Smooth muscle cell (in vitro differentiated cells): ENCODE measurements around the gene LRRC42. TPM values are rescaled to one million over a fixed set of nuclear protein-coding genes. Genes with fewer than 3 reads are reported as not detected.
A peak's percentile ranks its signal among the peaks of the same experiment; 100 is the strongest.

Experiments
- DNase-seq: peaks from one replicate; lab custom pipeline; 2025; ENCODE audit not compliant: unreplicated experiment; lab: John Stamatoyannopoulos, UW
- H2AFZ ChIP-seq: fragments of 200-600 bp; sonication (generic); 2 replicates; pipeline ENCODE4 v1.6.0; 2016; ENCODE audit warnings: antibody characterized with exemption, low read depth, mild to moderate bottlenecking
- H3F3A ChIP-seq: fragments of 200-600 bp; sonication (generic); 2 replicates; pipeline ENCODE4 v1.6.0; 2017; ENCODE audit warnings: antibody characterized with exemption, low read depth
- H3K27ac ChIP-seq: fragments of 200-600 bp; sonication (generic); 2 replicates; pipeline ENCODE4 v1.5.1; 2016; ENCODE audit warnings: low read depth, mild to moderate bottlenecking
- H3K27me3 ChIP-seq: fragments of 200-600 bp; sonication (generic); 2 replicates; pipeline ENCODE4 v1.6.1; 2016; ENCODE audit warnings: low read depth, mild to moderate bottlenecking
- H3K36me3 ChIP-seq: fragments of 200-600 bp; sonication (generic); 2 replicates; pipeline ENCODE4 v1.5.1; 2016; ENCODE audit warnings: low read depth
- H3K4me1 ChIP-seq: fragments of 200-600 bp; sonication (generic); 2 replicates; pipeline ENCODE4 v1.5.1; 2016; ENCODE audit warnings: low read depth
- H3K4me2 ChIP-seq: fragments of 200-600 bp; sonication (generic); 2 replicates; pipeline ENCODE4 v1.6.0; 2016; ENCODE audit warnings: mild to moderate bottlenecking
- H3K4me3 ChIP-seq: fragments of 200-600 bp; sonication (generic); 2 replicates; pipeline ENCODE4 v1.5.1; 2016; ENCODE audit warnings: mild to moderate bottlenecking
- H3K79me2 ChIP-seq: fragments of 200-600 bp; sonication (generic); 2 replicates; pipeline ENCODE4 v1.6.0; 2016; ENCODE audit warnings: low read depth, mild to moderate bottlenecking
- H3K9ac ChIP-seq: fragments of 200-600 bp; sonication (generic); 2 replicates; pipeline ENCODE4 v1.6.0; 2016; ENCODE audit warnings: low read depth
- H3K9me3 ChIP-seq: fragments of 200-600 bp; sonication (generic); replicated peaks from 2 replicates; pipeline ENCODE4 v1.5.1; 2016; ENCODE audit warnings: low read depth
- H4K20me1 ChIP-seq: fragments of 200-600 bp; sonication (generic); 2 replicates; pipeline ENCODE4 v1.6.0; 2016; ENCODE audit warnings: low read depth
- WGBS: methylation state at CpG from one replicate; pipeline ENCODE4 v1.1.7; 2016; ENCODE audit warnings: low lambda C conversion rate; 5-methylcytosine and 5-hydroxymethylcytosine counted together
- polyA plus RNA-seq: library from polyadenylated mRNA; unstranded; fragments of >200 nt; fragmentation: Nextera tagmentation; extraction: Ambion mirVana; gene quantifications from 2 replicates; pipeline ENCODE4 v1.2.1, GENCODE V29; 2016
- total RNA-seq: library from RNA; depleted of rRNA; stranded (reverse); fragments of >200 nt; gene quantifications from 2 replicates; pipeline ENCODE4 v1.2.3, GENCODE V29; 2014
- TF ChIP-seq, protein P1 (sequence below): fragments of 200-600 bp; sonication (generic); IDR thresholded peaks from 2 replicates; pipeline ENCODE4 v1.5.1; 2017; ENCODE audit warnings: borderline replicate concordance, mild to moderate bottlenecking, antibody characterized with exemption; ENCODE audit not compliant: insufficient read depth, poor library complexity, severe bottlenecking

Gene LRRC42
- total and polyA plus RNA-seq, 2 experiments from 2014 or later, result 36.5 to 37.0 TPM

DNA sequence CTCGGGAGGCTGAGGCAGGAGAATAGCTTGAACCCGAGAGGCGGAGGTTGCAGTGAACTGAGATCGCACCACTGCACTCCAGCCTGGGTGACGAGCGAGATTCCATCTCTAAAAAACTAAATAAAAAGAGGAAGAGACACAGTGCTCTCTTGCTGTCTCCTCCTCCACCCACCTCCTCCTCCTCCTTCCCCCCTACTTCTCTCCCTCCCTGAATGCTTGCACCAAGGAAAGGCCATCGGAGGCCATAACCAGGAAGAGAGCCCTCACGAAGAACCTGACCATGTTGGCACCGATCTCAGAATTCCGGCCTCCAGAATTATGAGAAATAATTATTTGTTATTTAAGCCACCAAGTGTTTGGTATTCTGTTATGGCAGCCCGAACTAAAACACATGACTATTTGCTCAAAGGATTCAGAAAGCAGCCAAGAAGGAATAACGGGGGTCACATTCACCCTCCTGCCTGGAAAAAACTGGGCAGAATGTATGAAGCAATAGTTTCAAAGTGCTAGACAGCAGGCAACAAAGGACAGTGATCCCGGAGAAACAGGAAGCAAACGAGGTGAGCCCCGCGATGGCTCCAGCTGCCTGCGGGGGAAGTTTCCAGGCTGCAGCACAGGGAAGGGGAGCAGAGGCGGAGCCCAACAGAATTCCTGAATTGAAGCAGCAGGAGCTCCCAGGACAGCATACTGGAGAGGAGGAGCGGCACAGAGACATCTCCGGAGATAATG is 36.0 kb downstream of the LRRC42 start:
- no peak for DNase-seq
- H2AFZ ChIP-seq, result peak overlapping the region; percentile 94
- H3K4me1 ChIP-seq, result peaks cover 14% of the 10 kb centered on the region
- H4K20me1 ChIP-seq, result no peaks in the 10 kb centered on the region
- H3K27ac ChIP-seq, result no peak overlapping the region
- WGBS, result 49% methylated on average over 20 of the region's 20 CpGs
- H3K9me3 ChIP-seq, result no peaks in the 10 kb centered on the region
- H3K27me3 ChIP-seq, result no peaks in the 10 kb centered on the region
- peak overlapping the region; percentile 88 for H3K4me2 ChIP-seq
- H3K4me3 ChIP-seq, result peak overlapping the region; percentile 48
- no peaks in the 10 kb centered on the region for H3F3A ChIP-seq
- no peaks in the 10 kb centered on the region for H3K79me2 ChIP-seq
- no peaks in the 10 kb centered on the region for H3K36me3 ChIP-seq
- TF ChIP-seq, protein P1, sequence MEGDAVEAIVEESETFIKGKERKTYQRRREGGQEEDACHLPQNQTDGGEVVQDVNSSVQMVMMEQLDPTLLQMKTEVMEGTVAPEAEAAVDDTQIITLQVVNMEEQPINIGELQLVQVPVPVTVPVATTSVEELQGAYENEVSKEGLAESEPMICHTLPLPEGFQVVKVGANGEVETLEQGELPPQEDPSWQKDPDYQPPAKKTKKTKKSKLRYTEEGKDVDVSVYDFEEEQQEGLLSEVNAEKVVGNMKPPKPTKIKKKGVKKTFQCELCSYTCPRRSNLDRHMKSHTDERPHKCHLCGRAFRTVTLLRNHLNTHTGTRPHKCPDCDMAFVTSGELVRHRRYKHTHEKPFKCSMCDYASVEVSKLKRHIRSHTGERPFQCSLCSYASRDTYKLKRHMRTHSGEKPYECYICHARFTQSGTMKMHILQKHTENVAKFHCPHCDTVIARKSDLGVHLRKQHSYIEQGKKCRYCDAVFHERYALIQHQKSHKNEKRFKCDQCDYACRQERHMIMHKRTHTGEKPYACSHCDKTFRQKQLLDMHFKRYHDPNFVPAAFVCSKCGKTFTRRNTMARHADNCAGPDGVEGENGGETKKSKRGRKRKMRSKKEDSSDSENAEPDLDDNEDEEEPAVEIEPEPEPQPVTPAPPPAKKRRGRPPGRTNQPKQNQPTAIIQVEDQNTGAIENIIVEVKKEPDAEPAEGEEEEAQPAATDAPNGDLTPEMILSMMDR, result no peak
- peak overlapping the region; percentile 23 for H3K9ac ChIP-seq

DNA sequence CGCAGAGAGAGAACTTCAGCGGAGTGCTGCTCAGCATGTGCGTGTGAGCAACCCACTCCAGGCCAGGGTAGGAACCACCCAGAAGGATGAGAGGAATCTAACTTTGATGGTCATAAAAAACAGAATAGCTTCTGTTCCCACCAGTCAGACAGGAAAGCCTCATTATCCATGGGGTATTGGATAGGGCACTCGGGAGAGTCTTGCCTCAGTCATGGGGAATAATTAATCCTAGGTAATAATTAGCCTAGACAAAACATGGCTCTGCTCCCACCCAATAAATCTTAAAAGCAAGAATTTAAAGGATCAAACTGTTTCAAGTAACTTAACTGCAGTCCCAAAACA is 36.6 kb downstream of the LRRC42 start:
- H3K36me3 ChIP-seq, result no peaks in the 10 kb centered on the region
- peak overlapping the region; percentile 88 for H3K4me2 ChIP-seq
- H3K9me3 ChIP-seq, result no peaks in the 10 kb centered on the region
- no peaks in the 10 kb centered on the region for H4K20me1 ChIP-seq
- peaks cover 14% of the 10 kb centered on the region for H3K4me1 ChIP-seq
- no peaks in the 10 kb centered on the region for H3K79me2 ChIP-seq
- no peak for DNase-seq
- TF ChIP-seq, protein P1, result no peak
- H3F3A ChIP-seq, result no peaks in the 10 kb centered on the region
- 6% methylated on average over 4 of the region's 4 CpGs for WGBS
- peak overlapping the region; percentile 48 for H3K4me3 ChIP-seq
- H3K9ac ChIP-seq, result no peak overlapping the region
- no peaks in the 10 kb centered on the region for H3K27me3 ChIP-seq
- H3K27ac ChIP-seq, result no peak overlapping the region
- H2AFZ ChIP-seq, result peak overlapping the region; percentile 94

DNA sequence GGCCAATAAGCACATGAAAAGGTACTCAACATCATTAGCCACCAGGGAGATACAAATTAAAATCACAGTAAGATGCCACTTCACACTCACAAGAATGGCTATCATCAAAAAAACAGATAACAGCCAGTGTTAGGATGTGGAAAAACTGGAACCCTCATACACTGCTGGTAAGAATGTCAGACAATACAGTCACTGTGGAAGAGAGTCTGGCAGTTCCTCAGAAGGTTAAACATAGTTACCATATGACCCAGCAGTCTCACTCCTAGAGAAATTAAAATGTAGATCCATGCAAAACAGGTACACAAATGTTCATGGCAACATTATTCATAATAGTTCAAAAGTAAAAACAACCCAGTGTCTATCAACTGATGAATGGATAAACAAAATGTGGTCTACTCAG is 38.6 kb downstream of the LRRC42 start:
- Histone ChIP-seq H3K27ac (no peak overlapping the region), H3K27me3 (no peaks in the 10 kb centered on the region), H3K9ac (no peak overlapping the region), H3K4me2 (no peak overlapping the region), H3K9me3 (no peaks in the 10 kb centered on the region), H4K20me1 (no peaks in the 10 kb centered on the region), H3K4me1 (peaks cover 14% of the 10 kb centered on the region), H2AFZ (no peak overlapping the region), H3K36me3 (no peaks in the 10 kb centered on the region), H3F3A (no peaks in the 10 kb centered on the region), H3K79me2 (no peaks in the 10 kb centered on the region), H3K4me3 (no peak overlapping the region)
- TF ChIP-seq, protein P1, result no peak
- no peak for DNase-seq

DNA sequence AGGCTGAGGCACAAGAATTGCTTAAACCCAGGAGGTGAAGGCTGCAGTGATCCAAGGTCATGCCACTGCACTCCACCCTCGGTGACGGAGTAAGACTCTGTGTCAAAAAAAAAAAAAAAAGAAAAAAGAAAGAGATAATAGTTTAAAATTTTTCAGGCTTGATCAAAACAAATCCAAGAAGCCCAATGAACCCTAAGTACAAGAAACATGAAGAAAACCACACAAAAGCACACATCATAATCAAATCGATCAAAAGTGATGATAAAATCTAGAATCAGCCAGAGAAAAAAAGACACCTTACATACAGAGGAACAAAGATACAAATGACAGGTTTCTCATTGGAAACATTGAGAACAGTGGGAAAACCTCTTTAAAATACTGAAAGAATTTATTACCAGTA is 40.3 kb downstream of the LRRC42 start:
- Histone ChIP-seq H3K79me2 (no peaks in the 10 kb centered on the region), H3K4me3 (no peak overlapping the region), H2AFZ (no peak overlapping the region), H3K4me1 (peaks cover 14% of the 10 kb centered on the region), H3K9me3 (no peaks in the 10 kb centered on the region), H3K36me3 (no peaks in the 10 kb centered on the region), H4K20me1 (no peaks in the 10 kb centered on the region), H3K9ac (no peak overlapping the region), H3K27ac (no peak overlapping the region), H3F3A (no peaks in the 10 kb centered on the region), H3K4me2 (no peak overlapping the region), H3K27me3 (no peaks in the 10 kb centered on the region)
- TF ChIP-seq, protein P1, result no peak
- 93% methylated on average over 3 of the region's 3 CpGs for WGBS
- no peak for DNase-seq
